IMR-90 (cell line): ENCODE data around the gene LHPP. TPM values are rescaled to one million over a fixed set of nuclear protein-coding genes. Genes with fewer than 3 reads are reported as not detected.

Source experiments
- ATAC-seq: fragments of 200-7000 bp; cut with Tn5 transposase; 2 replicates; pipeline ENCODE4 v1.9.1; 2020; ENCODE audit warnings: low read depth, mild to moderate bottlenecking, moderate library complexity
- BruUV-seq: library from RNA; stranded (reverse); fragments of 400-500 nt; replicated peaks from 2 replicates; lab custom pipeline; 2021; lab: Mats Ljungman, UMichigan
- CTCF ChIA-PET: fragments of 300-600 bp; formaldehyde crosslinking; extraction: SDS; loops from one replicate; lab custom pipeline; 2021; ENCODE audit warnings: antibody characterized with exemption; lab: Yijun Ruan, JAX
- POLR2A ChIA-PET: fragments of 300-600 bp; sonication (Branson Sonifier 250); formaldehyde crosslinking; loops from one replicate; lab custom pipeline; 2022; ENCODE audit warnings: antibody characterized with exemption; ENCODE audit not compliant: unreplicated experiment; lab: Charles Lee
- DNase-seq: peaks from one replicate; pipeline ENCODE4 v3.0.0; 2013
- H2AFZ ChIP-seq: replicated peaks from 2 replicates; pipeline ENCODE3; 2013; ENCODE audit warnings: low read length, mild to moderate bottlenecking; ENCODE audit not compliant: poor library complexity
- H2AK5ac ChIP-seq: 2 replicates; pipeline ENCODE4 v1.6.1; 2013; ENCODE audit warnings: low read depth, low read length, inconsistent platforms
- H2AK9ac ChIP-seq: replicated peaks from 2 replicates; pipeline ENCODE3; 2013; ENCODE audit warnings: mild to moderate bottlenecking, low read depth, low read length, moderate library complexity; ENCODE audit not compliant: poor library complexity
- H2BK120ac ChIP-seq: 2 replicates; pipeline ENCODE4 v1.6.1; 2013; ENCODE audit warnings: low read depth, low read length, inconsistent platforms
- H2BK15ac ChIP-seq: 3 replicates; pipeline ENCODE4 v1.6.1; 2013; ENCODE audit warnings: low read depth, low read length, inconsistent platforms
- H2BK20ac ChIP-seq: 2 replicates; pipeline ENCODE4 v1.6.1; 2013; ENCODE audit warnings: low read depth, mild to moderate bottlenecking, inconsistent platforms, low read length, moderate library complexity
- H2BK5ac ChIP-seq: 2 replicates; pipeline ENCODE4 v1.6.1; 2013; ENCODE audit warnings: mild to moderate bottlenecking, low read depth, low read length, inconsistent platforms; ENCODE audit not compliant: poor library complexity, severe bottlenecking
- H3K14ac ChIP-seq: replicated peaks from 2 replicates; pipeline ENCODE4 v1.6.1; 2013; ENCODE audit warnings: low read depth, low read length, inconsistent platforms
- H3K18ac ChIP-seq: 2 replicates; pipeline ENCODE4 v1.6.1; 2013; ENCODE audit warnings: low read depth, low read length, control low read depth
- H3K23ac ChIP-seq: 2 replicates; pipeline ENCODE4 v1.6.1; 2013; ENCODE audit warnings: low read depth, low read length, inconsistent platforms
- H3K27ac ChIP-seq: 2 replicates; pipeline ENCODE4 v1.5.1; 2013; ENCODE audit warnings: mild to moderate bottlenecking, control low read depth, low read length; ENCODE audit not compliant: insufficient read depth
- H3K27me3 ChIP-seq: 2 replicates; pipeline ENCODE4 v1.6.1; 2013; ENCODE audit warnings: low read length; ENCODE audit not compliant: control insufficient read depth, insufficient read depth
- H3K36me3 ChIP-seq: 2 replicates; pipeline ENCODE4 v1.6.1; 2013; ENCODE audit warnings: low read length, mixed read lengths; ENCODE audit not compliant: control insufficient read depth, insufficient read depth
- H3K4ac ChIP-seq: 2 replicates; pipeline ENCODE4 v1.6.1; 2013; ENCODE audit warnings: low read depth, low read length, inconsistent platforms
- H3K4me1 ChIP-seq: 2 replicates; pipeline ENCODE4 v1.6.1; 2013; ENCODE audit warnings: low read length, mixed read lengths; ENCODE audit not compliant: control insufficient read depth, insufficient read depth
- H3K4me2 ChIP-seq: 2 replicates; pipeline ENCODE4 v1.6.1; 2013; ENCODE audit warnings: low read depth, mild to moderate bottlenecking, control low read depth, low read length, moderate library complexity
- H3K4me3 ChIP-seq: 2 replicates; pipeline ENCODE4 v1.5.1; 2013; ENCODE audit warnings: low read depth, mild to moderate bottlenecking, control low read depth, low read length, moderate library complexity; ENCODE audit not compliant: insufficient read depth
- H3K56ac ChIP-seq: 2 replicates; pipeline ENCODE4 v1.6.1; 2013; ENCODE audit warnings: low read length, inconsistent platforms; ENCODE audit not compliant: insufficient read depth; ENCODE audit errors: extremely low read depth
- H3K79me1 ChIP-seq, 2 experiments: 2 replicates each; pipeline ENCODE4 v1.6.1; 2013; ENCODE audit warnings: low read length in 2 of 2, inconsistent platforms in 1 of 2, low read depth in 1 of 2
- H3K9ac ChIP-seq: 2 replicates; pipeline ENCODE4 v1.6.1; 2013; ENCODE audit warnings: low read depth, low read length, control low read depth
- H3K9me1 ChIP-seq: 2 replicates; pipeline ENCODE4 v1.6.1; 2013; ENCODE audit warnings: low read length, inconsistent platforms; ENCODE audit not compliant: insufficient read depth
- H3K9me3 ChIP-seq: 2 replicates; pipeline ENCODE4 v1.6.1; 2013; ENCODE audit warnings: low read length; ENCODE audit not compliant: control insufficient read depth, insufficient read depth
- H4K20me1 ChIP-seq: 2 replicates; pipeline ENCODE4 v1.6.1; 2013; ENCODE audit warnings: low read length, inconsistent platforms; ENCODE audit not compliant: insufficient read depth
- H4K5ac ChIP-seq: 2 replicates; pipeline ENCODE4 v1.6.1; 2013; ENCODE audit warnings: mild to moderate bottlenecking, low read depth, low read length, control low read depth
- H4K8ac ChIP-seq, 2 experiments: 2 replicates each; pipeline ENCODE4 v1.6.1; 2013; ENCODE audit warnings: low read depth in 2 of 2, low read length in 2 of 2, control low read depth in 1 of 2, inconsistent platforms in 1 of 2
- H4K91ac ChIP-seq: 2 replicates; pipeline ENCODE4 v1.6.1; 2013; ENCODE audit warnings: low read depth, low read length, inconsistent platforms; ENCODE audit not compliant: insufficient read depth
- CEBPB ChIP-seq: IDR thresholded peaks from 2 replicates; pipeline ENCODE4 v1.6.1; 2012; ENCODE audit warnings: low read depth, low read length, improper control_type of control experiment
- CHD1 ChIP-seq: IDR thresholded peaks from 2 replicates; pipeline ENCODE4 v1.6.1; 2012; ENCODE audit warnings: low read depth, low read length, improper control_type of control experiment
- FOS ChIP-seq: fragments of 150-350 bp; IDR thresholded peaks from 2 replicates; pipeline ENCODE4 v1.6.1; 2016; ENCODE audit warnings: low read depth, low read length
- MAFK ChIP-seq: IDR thresholded peaks from 2 replicates; pipeline ENCODE4 v1.6.1; 2012; ENCODE audit warnings: low read depth, low read length, improper control_type of control experiment
- MAZ ChIP-seq: IDR thresholded peaks from 2 replicates; pipeline ENCODE4 v1.6.1; 2012; ENCODE audit warnings: low read depth, mild to moderate bottlenecking, low read length, improper control_type of control experiment, moderate library complexity, borderline replicate concordance
- MXI1 ChIP-seq: IDR thresholded peaks from 2 replicates; pipeline ENCODE4 v1.6.1; 2012; ENCODE audit warnings: low read depth, mild to moderate bottlenecking, low read length, moderate library complexity, borderline replicate concordance
- NFE2L2 ChIP-seq: fragments of 150-350 bp; IDR thresholded peaks from 2 replicates; pipeline ENCODE4 v1.6.1; 2016; ENCODE audit warnings: low read depth, mild to moderate bottlenecking, low read length
- POLR2A ChIP-seq: IDR thresholded peaks from 2 replicates; pipeline ENCODE4 v1.6.1; 2012; ENCODE audit warnings: mild to moderate bottlenecking, low read depth, low read length
- RCOR1 ChIP-seq: IDR thresholded peaks from 2 replicates; pipeline ENCODE4 v1.6.1; 2012; ENCODE audit warnings: mild to moderate bottlenecking, low read length, improper control_type of control experiment; ENCODE audit not compliant: insufficient replicate concordance
- WGBS, 2 experiments: methylation state at CpG; one replicate each; pipeline versions ENCODE4 v1.1.5 to v1.1.7; 2013; ENCODE audit warnings: missing lambda C conversion rate in 2 of 2; ENCODE audit not compliant: insufficient read length in 1 of 2; ENCODE audit errors: extremely low coverage in 2 of 2; 5-methylcytosine and 5-hydroxymethylcytosine counted together
- dilution Hi-C: fragments of 300-500 bp; cut with HindIII; formaldehyde crosslinking; loops from one replicate; pipeline ENCODE4 v1.14.3; 2018; ENCODE audit warnings: low sequenced_read_pairs; ENCODE audit not compliant: unreplicated experiment
- in situ Hi-C: fragments of 300-500 bp; cut with MboI; formaldehyde crosslinking; loops from 3 replicates; pipeline ENCODE4 v1.14.3; 2019; ENCODE audit warnings: low sequenced_read_pairs, inconsistent platforms, mixed read lengths
- intact Hi-C: fragments of 100-400 bp; cut with micrococcal nuclease; formaldehyde crosslinking; loops from 2 replicates; pipeline ENCODE4 v1.10.0; 2022
- polyA plus RNA-seq, 3 experiments: library from polyadenylated mRNA; depleted of rRNA; stranded (reverse); fragments of >200 nt; gene quantifications; 2 replicates each; pipeline ENCODE4 v1.2.3, GENCODE V29; 2012; ENCODE audit warnings: low replicate concordance in 1 of 3
- total RNA-seq: library from RNA; depleted of rRNA; stranded (reverse); fragments of >200 nt; gene quantifications from 2 replicates; pipeline ENCODE4 v1.2.3, GENCODE V29; 2012

LHPP gene
- total and polyA plus RNA-seq, 2 of the 4 experiments (the other 2 are of a cell fraction): 2.7 to 8.3 TPM

- no TSS peak for BruUV-seq
- WGBS, 2 experiments: 100% methylated on average over 1 of the region's 13 CpGs; no CpG with 5 or more reads in 1 of the 2 experiments
- Histone ChIP-seq H2AK5ac (no peak overlapping the region), H3K56ac (no peak overlapping the region), H3K9ac (no peak overlapping the region), H3K4me2 (no peak overlapping the region), H3K36me3 (peaks cover 2% of the 10 kb centered on the region; the same call in 1 of the 2 replicates), H3K23ac (no peak overlapping the region), H3K9me1 (no peaks in the 10 kb centered on the region; the same call in 1 of the 2 replicates), H3K27me3 (no peaks in the 10 kb centered on the region), H3K4ac (no peak overlapping the region), H2BK15ac (no peak overlapping the region), H3K18ac (no peak overlapping the region), H2BK20ac (no peak overlapping the region), H3K79me1 (no peaks in the 10 kb centered on the region), H4K5ac (no peak overlapping the region), H3K9me3 (no peaks in the 10 kb centered on the region), H2AK9ac (no peak overlapping the region), H3K27ac (no peak overlapping the region), H4K91ac (no peak overlapping the region), H3K4me3 (no peak overlapping the region), H2BK5ac (no peak overlapping the region), H2BK120ac (no peak overlapping the region), H4K8ac (no peak overlapping the region), H3K14ac (no peak overlapping the region), H2AFZ (no peak overlapping the region), H4K20me1 (no peaks in the 10 kb centered on the region; the same call in none of the 2 replicates), H3K4me1 (peaks cover under 1% of the 10 kb centered on the region; the same call in 1 of the 2 replicates)
- TF ChIP-seq MAZ (no peak), POLR2A (no peak), MAFK (no peak), MXI1 (no peak), CHD1 (no peak), RCOR1 (no peak), CEBPB (no peak), FOS (no peak), NFE2L2 (no peak)
- dilution Hi-C loops (no loop called here), in situ Hi-C loops (no loop called here), intact Hi-C loops (no loop called here)
- CTCF ChIA-PET: no interaction called here
- ATAC-seq (no peak), DNase-seq (no peak)
- POLR2A ChIA-PET: no interaction called here
Observed at GRCh38 chr10:124624006-124624405, 162.4 kb downstream of the LHPP start.
